HG03439 (cell line): ENCODE data around the gene PDHA1.
A peak's percentile ranks its signal among the peaks of the same experiment; 100 is the strongest.

ENCODE experiments used
- ATAC-seq: cut with Tn5 transposase; IDR thresholded peaks from one replicate; pipeline ENCODE4 v1.9.1; 2021; ENCODE audit warnings: mild to moderate bottlenecking, moderate library complexity; ENCODE audit not compliant: unreplicated experiment

Gene PDHA1

GRCh38 chrX:19343535-19344408, at the start of gene PDHA1:
Gene PDHA1 (plus strand): TSS chrX:19343927. CDS start chrX:19344038, 111 bp downstream.
- peak; percentile 99 for ATAC-seq

GRCh38 chrX:19303256-19303880, 40.4 kb upstream of the PDHA1 start:
- no peak for ATAC-seq

- no peak for ATAC-seq
Observed at GRCh38 chrX:19326567-19326966, 17.2 kb upstream of the PDHA1 start.

- ATAC-seq = no peak
Observed at GRCh38 chrX:19331831-19332230, 11.9 kb upstream of the PDHA1 start.

- no peak for ATAC-seq
Observed at GRCh38 chrX:19332983-19333382, 10.7 kb upstream of the PDHA1 start.

GRCh38 chrX:19334945-19335626, 8.6 kb upstream of the PDHA1 start:
- ATAC-seq = no peak

- ATAC-seq = no peak
Observed at GRCh38 chrX:19342331-19342906, 1.3 kb upstream of the PDHA1 start.

GRCh38 chrX:19343085-19343534, 617 bp upstream of the PDHA1 start:
- no peak for ATAC-seq

GRCh38 chrX:19344661-19345060, 934 bp downstream of the PDHA1 start:
- no peak for ATAC-seq

- no peak for ATAC-seq
Observed at GRCh38 chrX:19347916-19348315, 4.2 kb downstream of the PDHA1 start.

GRCh38 chrX:19349264-19349663, 5.5 kb downstream of the PDHA1 start:
- ATAC-seq = no peak

GRCh38 chrX:19350941-19351384, 7.2 kb downstream of the PDHA1 start:
- ATAC-seq = peak; percentile 75

- ATAC-seq = no peak
Observed at GRCh38 chrX:19354625-19355024, 10.9 kb downstream of the PDHA1 start.

- ATAC-seq = no peak
Observed at GRCh38 chrX:19358521-19358920, 14.8 kb downstream of the PDHA1 start.

- ATAC-seq = no peak
Observed at GRCh38 chrX:19360903-19361302, 17.2 kb downstream of the PDHA1 start.

- no peak for ATAC-seq
Observed at GRCh38 chrX:19361701-19362100, 18.0 kb downstream of the PDHA1 start.

- ATAC-seq = no peak
Observed at GRCh38 chrX:19368576-19368975, 24.8 kb downstream of the PDHA1 start.

- no peak for ATAC-seq
Observed at GRCh38 chrX:19370061-19370460, 26.3 kb downstream of the PDHA1 start.

GRCh38 chrX:19372170-19372546, 28.4 kb downstream of the PDHA1 start:
- ATAC-seq = peak; percentile 66

- ATAC-seq = no peak
Observed at GRCh38 chrX:19372547-19373331, 29.0 kb downstream of the PDHA1 start.
